HG03280 (cell line): Measurements from ENCODE around the gene ETS2.
"Not testable (repeated sequence)": the region's sequence is repeated elsewhere in the genome, so short reads cannot be mapped to it uniquely, and the experiment has no call there.

ENCODE experiments used
- ATAC-seq: cut with Tn5 transposase; IDR thresholded peaks from one replicate; pipeline ENCODE4 v1.9.1; 2021; ENCODE audit warnings: mild to moderate bottlenecking, moderate library complexity; ENCODE audit not compliant: unreplicated experiment

ETS2 gene

DNA sequence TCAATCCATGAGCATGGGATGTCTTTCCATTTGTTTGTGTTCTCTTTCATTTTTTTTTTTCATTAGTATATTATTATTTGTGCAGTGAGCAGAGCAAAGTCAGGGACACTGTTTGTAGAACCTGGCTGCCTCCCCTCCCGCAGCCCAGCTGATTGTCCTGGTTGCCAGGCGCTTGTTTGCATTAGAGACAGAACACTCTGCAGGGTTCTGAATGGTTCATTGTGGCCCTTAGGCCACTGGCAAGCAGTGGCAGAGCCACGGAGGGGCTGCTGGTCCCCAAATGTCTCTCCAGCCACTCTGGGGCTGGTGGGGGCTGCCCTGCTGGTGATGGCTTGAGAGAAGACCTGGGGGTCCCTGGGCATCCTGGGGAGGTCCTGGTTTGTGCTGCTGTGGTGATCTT is 29.0 kb downstream of the ETS2 start:
- ATAC-seq: no peak

DNA sequence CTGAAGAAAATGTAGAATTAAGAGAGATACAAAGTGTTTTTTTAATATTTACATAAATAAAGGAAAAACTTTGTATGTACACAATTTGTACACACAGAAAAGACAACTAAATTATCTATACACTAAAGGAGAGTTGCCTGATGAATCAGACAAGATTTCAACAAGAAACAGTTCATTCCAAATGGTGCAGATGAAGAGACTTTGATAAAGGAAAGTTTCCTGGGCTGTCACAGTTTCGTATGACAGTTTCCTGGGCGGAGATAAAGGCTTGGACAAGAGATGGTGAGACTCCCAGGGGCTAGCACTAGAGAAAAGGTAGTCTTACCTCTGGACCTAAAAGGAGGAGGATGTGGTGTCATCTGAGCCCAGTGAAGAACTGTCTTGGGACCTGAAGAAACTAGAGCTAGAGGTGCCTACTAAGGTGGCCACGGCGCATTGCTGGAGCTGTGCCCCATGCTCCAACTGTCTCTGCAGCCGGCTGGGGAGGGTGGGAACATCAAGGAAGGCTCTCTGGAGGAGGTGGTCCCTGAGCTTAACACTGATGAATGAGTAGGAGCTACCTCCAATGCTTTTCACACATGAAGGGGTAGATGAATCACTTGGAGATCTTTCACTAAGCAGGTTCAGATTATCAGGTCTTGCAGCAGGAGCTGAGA is 32.2 kb downstream of the ETS2 start:
- ATAC-seq: no peak

DNA sequence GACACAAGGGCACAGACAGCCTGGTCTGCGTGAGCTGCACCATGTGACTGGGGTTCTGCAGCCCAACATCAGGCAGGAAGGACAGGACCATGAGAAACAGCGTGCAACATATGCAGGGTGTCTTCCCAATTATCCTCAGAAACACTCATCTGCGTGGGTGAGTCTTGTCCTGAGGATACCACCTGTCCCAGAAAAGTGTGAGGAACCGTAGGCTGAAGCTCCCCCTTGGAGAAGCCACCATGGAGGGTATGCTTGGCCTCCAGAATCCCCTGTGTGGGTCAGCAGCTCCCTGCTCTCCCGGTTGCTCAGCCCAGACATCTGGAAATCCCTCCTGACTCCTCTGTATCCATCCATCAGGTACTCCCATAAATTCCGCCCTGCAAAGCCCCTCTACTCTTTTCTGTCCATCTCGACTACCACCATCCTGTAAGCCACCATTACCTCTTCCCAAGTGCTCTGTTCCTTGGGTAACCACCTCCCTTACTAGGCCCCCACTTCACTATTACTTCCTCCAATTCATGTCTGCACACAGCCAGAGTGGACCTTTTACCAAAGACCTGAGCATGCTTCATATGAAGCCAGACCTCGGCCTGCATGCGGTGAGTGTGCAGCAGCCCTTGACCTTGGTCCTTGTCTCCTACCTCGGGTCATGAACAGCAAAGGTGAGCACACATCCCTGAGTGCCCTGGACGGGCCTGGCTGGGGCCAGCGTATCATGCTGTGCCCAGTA is 33.0 kb downstream of the ETS2 start:
- ATAC-seq: no peak

DNA sequence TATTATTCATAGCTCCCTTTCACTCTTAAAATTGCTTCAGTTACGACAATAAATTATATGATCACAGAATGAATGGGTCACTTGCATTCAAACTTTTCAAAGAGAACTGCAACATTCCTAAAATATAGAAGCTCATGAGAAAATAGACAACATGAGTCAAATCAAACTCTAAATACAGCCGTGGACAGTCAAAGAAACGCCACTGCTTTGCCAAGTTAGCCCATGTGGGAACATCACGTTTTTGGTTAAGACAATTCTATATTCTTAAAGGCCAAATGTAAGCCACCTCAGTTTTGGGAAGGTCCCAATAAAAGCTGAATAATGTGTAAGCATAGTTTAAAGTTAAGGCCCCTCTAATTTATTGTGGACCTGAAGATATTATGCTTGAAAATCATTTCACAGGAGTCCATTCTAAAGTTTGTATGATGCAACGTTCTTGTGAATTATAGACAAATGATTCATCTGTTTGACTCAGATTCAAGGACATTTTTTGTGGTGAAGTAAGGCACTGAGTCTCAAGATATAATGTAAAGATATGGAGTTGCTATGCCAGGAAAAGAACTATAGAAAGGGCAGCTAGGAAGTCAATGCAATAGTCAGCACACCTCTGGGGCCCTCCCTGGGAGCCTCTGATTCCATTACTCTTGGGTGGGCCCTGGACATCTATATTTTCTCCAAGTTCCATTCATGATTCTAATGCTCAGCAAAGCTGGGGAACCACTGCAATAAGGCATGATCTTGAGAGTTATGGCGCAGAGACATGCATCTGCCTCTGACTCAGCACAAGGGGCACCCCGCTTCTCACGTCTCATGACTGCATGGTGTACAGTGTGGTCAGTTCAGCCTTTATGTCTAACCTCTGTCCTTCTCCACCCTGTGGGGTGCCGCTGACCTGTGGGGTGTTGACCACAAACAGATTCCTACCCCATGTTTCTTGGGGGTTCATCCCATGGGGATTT is 33.9 kb downstream of the ETS2 start:
- no peak for ATAC-seq

DNA sequence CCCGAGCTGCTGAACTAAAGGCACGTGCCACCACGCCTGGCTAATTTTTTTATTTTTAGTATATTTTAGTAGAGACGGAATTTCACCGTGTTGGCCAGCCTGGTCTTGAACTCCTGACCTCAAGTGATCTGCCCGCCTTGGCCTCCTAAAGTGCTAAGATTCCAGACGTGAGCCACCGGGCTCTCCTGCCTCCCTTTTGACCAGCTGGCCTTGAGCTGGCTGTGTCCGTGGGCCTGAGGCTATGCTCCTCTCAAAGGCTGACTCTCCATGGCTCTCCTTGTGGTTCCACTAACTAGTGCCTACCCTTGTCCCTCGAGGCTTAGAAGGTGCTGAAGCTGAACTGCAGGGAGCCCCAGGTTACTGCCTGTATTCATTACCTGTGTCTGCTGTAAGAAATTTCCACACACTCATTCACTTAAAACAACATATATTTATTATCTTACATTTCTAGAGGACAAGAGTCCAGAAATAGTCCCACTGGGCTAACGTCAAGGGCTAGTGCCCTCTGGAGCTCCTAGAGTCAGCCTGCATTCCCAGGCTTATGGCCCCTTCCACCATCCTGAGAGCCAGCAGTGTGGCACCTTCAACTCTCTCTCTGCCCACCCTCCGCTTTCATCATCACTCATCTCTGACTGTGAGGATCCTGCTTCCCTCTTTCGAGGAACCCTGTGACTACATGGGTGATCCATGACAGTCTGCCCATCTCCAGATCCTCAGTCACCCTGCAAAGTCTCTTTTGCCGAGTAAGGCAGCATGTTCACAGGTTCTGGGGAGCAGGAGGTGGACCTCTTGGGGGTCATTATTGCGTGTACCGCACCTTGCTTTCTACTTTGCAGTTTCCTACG is 34.9 kb downstream of the ETS2 start:
- no peak for ATAC-seq

DNA sequence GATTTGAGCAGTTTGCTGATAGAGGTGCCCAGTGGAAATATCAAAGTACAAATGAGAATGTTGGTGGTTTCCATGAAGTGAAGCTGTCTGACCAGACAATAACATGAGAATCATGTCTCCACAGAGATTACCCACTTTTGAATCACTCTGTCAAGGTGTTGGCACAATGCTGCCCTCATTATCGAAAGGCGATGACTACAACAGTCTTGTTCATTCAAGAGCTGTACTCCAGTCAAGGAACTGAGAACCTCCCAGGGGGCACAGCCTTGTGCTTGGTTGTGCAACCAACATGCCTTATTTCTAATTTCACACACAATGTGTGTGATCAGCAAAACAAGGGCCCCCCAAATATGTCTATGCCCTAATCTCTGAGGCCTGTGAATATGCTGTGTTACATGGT is 35.7 kb downstream of the ETS2 start:
- no peak for ATAC-seq

DNA sequence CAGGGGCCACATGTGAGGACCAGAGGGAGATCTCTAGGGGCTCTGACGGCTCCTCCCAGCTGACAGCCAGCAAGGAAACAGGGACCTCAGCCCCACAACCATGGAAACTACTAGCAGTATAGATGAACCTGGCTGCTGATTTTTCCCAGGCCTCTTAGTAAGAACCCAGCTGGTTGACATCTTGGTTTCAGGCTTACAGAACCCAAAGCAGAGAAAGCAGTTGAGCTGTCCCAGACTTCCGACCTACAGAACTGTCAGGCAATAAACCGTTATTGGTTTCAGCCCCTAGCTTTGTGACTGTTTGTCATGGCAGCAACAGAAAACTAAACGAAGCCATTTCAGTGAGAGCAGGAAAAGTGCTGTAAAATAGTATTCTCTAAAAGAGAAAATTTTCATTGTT is 36.4 kb downstream of the ETS2 start:
- no peak for ATAC-seq

DNA sequence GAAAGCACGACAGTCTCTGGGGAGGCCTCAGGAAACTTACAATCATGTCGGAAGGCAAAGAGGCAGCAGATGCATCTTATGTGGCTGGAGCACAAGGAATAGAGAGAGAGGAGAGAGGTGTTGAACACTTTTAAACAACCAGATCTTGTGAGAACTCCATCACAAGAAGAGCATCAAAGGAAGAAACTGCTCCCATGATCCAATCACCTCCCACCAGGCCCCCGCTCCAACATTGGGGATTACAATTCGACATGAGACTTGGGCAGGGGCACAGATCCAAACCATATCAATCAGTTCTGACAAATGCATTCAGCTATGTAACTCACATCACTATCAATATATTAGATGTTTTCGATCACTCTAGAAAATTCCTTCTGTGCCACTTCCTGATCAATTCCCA is 37.6 kb downstream of the ETS2 start:
- ATAC-seq: no peak

DNA sequence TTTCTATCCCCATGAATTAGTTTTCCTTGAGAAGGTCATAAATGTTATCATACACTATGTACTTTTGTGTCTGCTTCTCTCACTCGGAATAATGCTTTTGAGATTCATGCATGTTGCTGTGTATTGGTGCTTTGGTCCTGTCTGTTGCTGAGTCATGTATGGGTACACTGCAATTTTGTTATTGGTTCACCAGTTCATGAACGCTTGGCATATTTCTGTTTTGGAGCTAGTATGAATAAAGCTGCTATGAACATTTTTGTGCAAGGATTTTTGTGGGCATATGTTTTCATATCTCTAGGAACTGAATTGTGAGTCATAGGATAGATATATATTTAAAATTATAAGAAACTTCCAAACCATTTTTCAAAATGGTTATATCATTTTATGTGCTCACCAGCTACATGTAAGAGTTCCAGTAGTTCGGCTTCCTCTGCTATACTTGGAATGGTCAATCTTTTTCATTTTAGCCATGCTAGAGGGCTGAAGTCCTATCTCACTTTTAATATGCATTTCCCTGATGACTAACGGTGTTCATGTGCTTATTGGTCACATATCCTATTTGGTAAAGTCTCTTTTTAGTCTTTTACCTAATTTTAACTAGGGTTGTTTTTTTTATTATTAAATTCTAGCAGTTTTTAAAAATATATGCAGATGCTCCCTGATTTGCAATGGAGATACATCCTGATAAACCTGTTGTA is 38.2 kb downstream of the ETS2 start:
- ATAC-seq: no peak

DNA sequence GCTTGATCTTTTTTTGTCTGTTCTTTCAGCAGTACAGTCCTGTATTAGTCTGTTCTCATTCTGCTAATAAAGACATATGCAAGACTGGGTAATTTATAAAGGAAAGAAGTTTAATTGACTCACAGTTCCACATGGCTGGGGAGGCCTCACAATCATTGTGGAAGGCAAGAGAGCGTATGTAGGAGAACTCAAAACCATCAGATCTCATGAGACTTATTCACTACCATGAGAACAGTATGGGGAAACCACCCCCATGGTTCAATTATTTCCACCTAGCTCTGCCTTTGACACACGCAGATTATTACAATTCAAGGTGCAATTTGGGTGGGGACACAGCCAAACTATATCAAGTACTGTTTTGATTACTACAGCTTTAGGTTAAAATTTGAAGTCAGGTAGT is 39.6 kb downstream of the ETS2 start:
- not testable (repeated sequence) for ATAC-seq

DNA sequence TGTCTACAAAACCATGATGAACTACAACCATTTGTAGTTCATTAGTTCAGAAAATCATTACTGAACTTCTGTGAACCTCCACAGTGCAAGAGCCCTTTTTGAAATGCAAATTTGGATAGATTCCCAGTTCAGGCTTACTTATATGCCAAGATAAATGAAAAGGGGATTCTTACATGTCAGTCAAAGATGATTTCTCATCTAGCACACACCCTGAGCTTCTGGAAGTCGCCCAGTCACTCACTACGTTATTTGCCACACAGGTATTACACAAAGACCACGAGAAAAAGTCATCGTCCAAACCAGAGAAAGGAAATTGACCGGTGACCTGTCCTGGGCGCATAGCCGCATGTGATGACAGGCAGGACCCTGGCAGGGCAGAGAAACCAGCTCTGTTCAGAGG is 41.8 kb downstream of the ETS2 start:
- no peak for ATAC-seq

DNA sequence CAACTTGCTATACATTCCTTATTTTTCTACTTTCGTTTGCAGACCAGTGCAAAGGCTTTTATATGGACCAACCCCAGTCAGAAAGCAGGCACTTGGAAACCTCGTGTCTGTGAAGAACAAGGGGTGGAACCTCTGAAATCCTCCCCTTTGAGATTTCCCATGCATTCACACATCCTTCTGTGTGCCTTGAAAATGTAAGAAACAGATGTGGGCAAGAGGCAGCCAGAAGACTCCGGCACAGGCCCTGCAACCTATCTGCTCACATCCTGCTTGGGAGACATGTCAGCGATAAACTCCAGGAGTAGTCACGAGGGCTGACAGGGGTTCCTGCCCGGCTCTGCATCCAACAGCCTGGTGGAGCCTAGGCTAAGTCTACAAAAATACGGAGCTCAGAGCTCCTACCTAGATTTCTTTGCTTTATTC is 42.5 kb downstream of the ETS2 start:
- no peak for ATAC-seq

DNA sequence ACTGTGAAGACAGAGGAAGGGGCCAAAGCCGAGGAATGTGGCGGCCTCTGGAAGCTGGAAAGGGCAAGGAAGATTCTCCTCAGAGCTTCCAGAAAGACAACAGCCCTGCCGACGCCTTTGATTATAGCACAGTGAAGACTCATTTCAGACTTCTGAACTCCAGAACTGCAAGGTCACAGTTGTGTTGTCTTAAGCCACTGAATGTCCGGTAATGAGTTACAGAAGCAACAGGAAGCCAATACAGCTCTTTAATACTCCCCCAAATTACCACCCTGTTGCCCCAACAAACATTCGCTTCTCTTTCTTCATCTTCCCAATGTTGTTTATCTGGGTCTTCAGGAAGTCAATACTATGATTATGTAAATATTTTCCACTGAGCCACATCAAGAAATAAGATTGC is 44.0 kb downstream of the ETS2 start:
- ATAC-seq: no peak

DNA sequence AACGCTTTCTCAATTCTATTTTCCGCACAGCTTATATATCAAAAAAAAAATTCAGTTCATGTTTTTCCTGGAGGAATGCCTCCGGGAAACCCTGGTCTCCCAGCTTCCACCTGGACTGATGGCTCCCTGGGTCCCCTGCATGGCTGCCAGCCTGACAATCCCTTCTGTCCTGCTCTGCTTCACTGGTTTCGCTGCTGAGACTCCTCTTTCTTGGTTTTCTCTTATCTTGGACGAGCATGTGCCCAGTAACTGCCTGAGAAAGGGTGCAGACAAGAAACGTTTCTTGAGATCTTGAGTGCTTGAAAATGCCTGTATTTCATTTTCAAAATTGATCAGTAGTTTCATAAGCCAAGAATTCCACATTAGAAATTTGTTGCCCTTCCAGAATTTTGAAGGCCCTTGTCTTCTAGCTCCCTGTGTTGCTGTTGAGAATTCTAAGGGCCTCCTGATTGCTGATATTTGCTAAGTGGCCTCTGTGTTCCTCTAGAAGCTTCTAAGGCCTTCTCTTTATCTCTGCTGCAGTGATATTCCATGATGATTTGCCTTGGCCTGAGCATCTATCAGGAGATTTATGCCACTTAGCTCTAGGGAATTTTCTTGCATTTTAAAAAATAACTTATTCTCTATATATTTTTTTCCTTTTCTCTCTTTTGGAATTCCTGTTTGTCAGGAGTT is 44.7 kb downstream of the ETS2 start:
- ATAC-seq: no peak

DNA sequence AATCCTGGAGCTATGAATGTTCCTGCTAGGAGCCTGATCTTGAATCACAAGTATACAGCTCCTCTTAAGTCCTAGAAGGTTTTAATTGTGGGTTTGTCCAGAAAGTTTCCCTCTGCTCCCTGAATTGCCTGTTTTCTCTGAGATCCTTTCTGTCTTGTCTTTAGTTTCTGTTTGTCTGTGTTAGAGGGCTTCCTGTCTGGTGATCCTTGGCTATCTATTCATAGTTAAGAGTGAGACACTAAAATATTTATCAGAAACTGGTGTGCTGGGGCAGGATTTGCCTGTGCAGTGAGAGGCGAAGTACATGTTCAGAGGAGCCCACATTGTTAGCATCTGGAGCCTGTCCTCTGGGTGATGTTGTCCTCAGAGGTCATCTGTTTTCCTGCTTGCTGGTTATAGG is 45.4 kb downstream of the ETS2 start:
- no peak for ATAC-seq

DNA sequence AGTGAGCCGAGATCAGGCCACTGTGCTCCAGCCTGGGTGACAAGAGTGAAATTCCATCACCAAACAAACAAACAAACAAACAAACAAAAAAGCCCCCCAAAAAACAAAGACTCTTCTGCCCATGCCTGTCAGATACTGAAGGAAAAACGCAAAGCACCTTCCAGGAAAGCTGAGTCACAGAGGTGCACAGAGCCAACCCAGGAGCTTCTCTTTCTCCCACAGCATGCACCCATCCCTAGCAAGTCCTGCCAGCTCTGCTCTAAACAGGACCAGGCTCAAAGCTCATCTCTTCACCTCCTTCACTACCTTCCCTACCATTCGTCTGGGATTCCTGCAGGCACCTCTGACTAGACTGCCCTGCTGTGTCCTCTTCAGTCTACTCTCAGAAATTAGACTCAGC is 46.5 kb downstream of the ETS2 start:
- no peak for ATAC-seq

DNA sequence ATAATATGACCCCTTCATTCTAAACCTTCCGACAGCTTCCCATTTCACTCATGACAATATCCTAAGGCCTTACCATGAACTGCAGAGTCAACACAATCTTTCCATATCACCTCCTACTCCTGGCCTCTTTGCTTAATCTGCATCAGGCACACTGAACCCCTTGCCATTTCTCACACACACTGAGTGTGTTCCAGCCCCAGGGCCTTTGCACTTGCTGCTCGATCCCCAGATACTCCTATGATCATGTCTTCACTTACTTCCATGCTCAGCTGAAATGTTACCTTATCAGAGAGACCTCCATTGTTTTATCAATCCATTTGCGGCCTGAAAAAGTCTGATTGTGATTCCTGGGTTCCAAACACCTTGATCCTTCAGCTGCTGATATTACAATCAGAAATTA is 47.0 kb downstream of the ETS2 start:
- ATAC-seq: no peak

DNA sequence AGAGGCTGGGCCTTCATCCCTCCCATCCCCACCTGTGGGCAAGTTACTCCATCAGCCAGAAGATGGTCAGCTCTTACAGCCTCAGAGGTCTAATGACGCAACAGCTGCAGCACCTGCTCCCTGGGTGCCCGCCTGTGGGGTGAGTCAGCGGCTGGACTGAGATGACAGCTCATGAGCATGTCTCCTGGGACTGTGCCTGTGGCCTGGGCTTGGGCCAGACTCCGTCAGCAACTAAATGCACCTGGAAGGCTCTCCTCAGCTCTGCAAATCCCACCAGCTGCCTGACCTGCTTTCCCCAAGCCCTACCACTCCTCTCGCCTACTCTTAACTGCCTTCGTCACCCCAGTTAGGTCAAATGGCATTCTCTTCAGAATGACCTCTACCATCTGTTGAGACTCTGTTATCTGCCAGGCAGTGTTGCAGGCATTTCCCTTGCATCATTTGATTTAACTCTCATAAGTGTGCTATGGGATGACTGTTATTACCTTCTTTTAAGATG is 47.7 kb downstream of the ETS2 start:
- ATAC-seq: peak; percentile 63

DNA sequence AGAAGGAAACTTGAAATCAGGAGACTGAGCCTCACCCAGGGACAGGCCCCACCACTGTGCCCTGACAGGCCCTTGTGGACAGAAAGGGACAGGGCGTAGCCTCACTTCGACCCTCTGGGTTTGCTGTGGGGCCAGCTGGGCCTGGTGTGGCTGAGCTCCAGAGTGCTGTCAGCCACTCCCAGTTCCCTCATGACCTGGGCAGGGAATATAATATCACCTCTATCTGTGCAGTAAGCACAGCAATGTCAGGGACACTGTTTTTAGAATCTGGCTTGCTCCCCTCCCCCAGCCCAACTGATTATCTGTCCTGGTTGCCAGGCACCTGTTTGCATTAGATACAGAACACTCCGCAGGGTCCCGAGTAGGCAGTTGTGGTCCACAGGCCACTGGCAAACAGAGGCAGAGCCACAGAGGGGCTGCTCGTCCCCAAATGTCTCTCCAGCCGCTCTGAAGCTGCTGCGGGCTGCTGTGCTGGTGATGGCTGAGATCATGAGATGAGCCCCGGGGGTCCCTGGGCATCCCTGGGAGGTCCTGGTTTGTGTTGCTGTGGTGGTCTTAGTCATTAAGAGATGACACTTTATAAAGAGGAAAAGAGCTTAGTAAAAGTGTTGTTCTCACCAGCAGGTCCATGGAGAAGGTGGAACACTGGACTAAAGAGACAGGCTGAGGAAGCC is 51.6 kb downstream of the ETS2 start:
- ATAC-seq: no peak
